ENCODE measurements around the gene LOXL3. TPM values are rescaled to one million over a fixed set of nuclear protein-coding genes. Genes with fewer than 3 reads are reported as not detected.

The LOXL3 gene
- polyA plus RNA-seq, 1 of the 3 experiments (the other 2 are of a cell fraction) = 47.9 TPM

DNA sequence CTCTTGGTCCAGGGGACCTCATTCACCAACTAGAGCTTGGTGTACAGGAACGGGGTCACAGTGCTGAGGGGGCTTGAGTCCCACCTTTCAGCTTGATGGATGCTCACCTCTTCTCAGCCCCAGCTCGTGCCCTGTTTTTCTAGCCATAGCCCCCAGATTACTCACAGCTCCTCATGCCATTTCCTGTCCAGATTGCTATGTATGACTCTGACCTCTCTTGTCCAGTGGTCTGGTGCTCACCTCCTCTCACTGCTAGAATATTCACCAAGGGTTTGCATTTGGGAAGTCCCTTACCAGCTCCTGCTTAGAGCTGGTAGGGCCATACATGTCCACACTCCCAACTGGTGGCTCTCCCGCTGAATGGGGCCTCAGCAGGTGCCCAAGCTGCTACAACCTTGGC is 60.2 kb downstream of the LOXL3 start:
- POLR2A ChIA-PET = interaction anchor here (0.7 to 1.7 kb wide), 2 partner anchors 11 to 14 kb away, joined by 3 to 9 read pairs; partner anchors contain the start of gene PCGF1
- CTCF ChIA-PET = interaction anchor here (0.9 to 4.6 kb wide), 4 partner anchors 11 to 24 kb away, joined by 3 to 32 read pairs (median 4); partner anchors contain the start of genes CCDC142 and TTC31
- 90% methylated on average over 3 of the region's 3 CpGs for WGBS (ENCODE audit: low lambda C conversion rate)
- Histone ChIP-seq H3K9ac (no peak overlapping the region), H3K9me3 (no peaks in the 10 kb centered on the region), H3K79me2 (ENCODE audit: insufficient read depth) (no peaks in the 10 kb centered on the region), H3K9me2 (no peaks in the 10 kb centered on the region), H3K4me3 (ENCODE audit: low read depth in 2 of 2, low read length in 1 of 2) (no peak overlapping the region), H3K36me3 (replicated peaks in 1 of 2; ENCODE audit: control insufficient read depth in 1 of 2, insufficient read depth in 2 of 2, low read length in 1 of 2) (peaks cover 0 to 46% of the 10 kb centered on the region in 2 experiments), H3K4me1 (ENCODE audit: control insufficient read depth in 1 of 2, insufficient read depth in 2 of 2, low read depth in 1 of 2, low read length in 1 of 2) (no peaks in the 10 kb centered on the region; a peak in 1 of 4 replicates), H4K20me1 (ENCODE audit: insufficient read depth) (no peaks in the 10 kb centered on the region), H3K27ac (ENCODE audit: low read depth in 2 of 2, low read length in 1 of 2) (no peak overlapping the region), H3F3A (replicated peaks; ENCODE audit: insufficient read depth) (peaks cover 3% of the 10 kb centered on the region), H2AFZ (ENCODE audit: low read depth) (no peak overlapping the region), H3K4me2 (no peak overlapping the region), H3K27me3 (ENCODE audit: insufficient read depth) (no peaks in the 10 kb centered on the region)
- DNase-seq = no peak
- TF ChIP-seq USF2 (IDR thresholded peaks at IDR 0.05; ENCODE audit: borderline replicate concordance, low read depth, low read length) (no peak), NRF1 (IDR thresholded peaks at IDR 0.05; ENCODE audit: low read depth, low read length) (no peak), FOXM1 (IDR thresholded peaks at IDR 0.05; ENCODE audit: low read depth) (no peak), NFIC (IDR thresholded peaks at IDR 0.05; ENCODE audit: borderline replicate concordance) (no peak), FOSL2 (IDR thresholded peaks at IDR 0.05; ENCODE audit: borderline replicate concordance, low read depth) (no peak), RXRA (IDR thresholded peaks at IDR 0.05; ENCODE audit: borderline replicate concordance, low read depth) (no peak), CHD2 (IDR thresholded peaks at IDR 0.05; ENCODE audit: low read length, partially characterized antibody) (no peak), EZH2phosphoT487 (IDR thresholded peaks at IDR 0.05; ENCODE audit: borderline replicate concordance, low read depth) (no peak), ELF1 (IDR thresholded peaks at IDR 0.05) (no peak)

GRCh38 chr2:74491648-74492544 is 61.8 kb downstream of the LOXL3 start:
- TF ChIP-seq, protein P1, sequence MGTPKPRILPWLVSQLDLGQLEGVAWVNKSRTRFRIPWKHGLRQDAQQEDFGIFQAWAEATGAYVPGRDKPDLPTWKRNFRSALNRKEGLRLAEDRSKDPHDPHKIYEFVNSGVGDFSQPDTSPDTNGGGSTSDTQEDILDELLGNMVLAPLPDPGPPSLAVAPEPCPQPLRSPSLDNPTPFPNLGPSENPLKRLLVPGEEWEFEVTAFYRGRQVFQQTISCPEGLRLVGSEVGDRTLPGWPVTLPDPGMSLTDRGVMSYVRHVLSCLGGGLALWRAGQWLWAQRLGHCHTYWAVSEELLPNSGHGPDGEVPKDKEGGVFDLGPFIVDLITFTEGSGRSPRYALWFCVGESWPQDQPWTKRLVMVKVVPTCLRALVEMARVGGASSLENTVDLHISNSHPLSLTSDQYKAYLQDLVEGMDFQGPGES (IDR thresholded peaks at IDR 0.05; ENCODE audit: low read depth, low read length) = no peak
- H4K20me1 ChIP-seq (ENCODE audit: insufficient read depth) = no peaks in the 10 kb centered on the region
- H3K27ac ChIP-seq (ENCODE audit: low read depth in 2 of 2, low read length in 1 of 2) = no peak overlapping the region
- ChIA-PET CTCF (interaction anchor here (0.6 to 1.6 kb wide), 3 partner anchors 17 to 96 kb away, joined by 3 to 6 read pairs (median 4); no protein-coding TSS in a partner anchor), POLR2A (interaction anchor here (0.5 to 1.7 kb wide), 5 partner anchors 9 to 22 kb away, joined by 3 to 9 read pairs (median 4); partner anchors contain the start of genes PCGF1 and TLX2)
- no peak overlapping the region for H3K9ac ChIP-seq
- H3K4me3 ChIP-seq (ENCODE audit: low read depth in 2 of 2, low read length in 1 of 2) = no peak overlapping the region
- WGBS (ENCODE audit: low lambda C conversion rate) = 90% methylated on average over 9 of the region's 12 CpGs
- no peaks in the 10 kb centered on the region for H3K27me3 ChIP-seq (ENCODE audit: insufficient read depth)
- no peaks in the 10 kb centered on the region for H3K4me1 ChIP-seq (ENCODE audit: control insufficient read depth in 1 of 2, insufficient read depth in 2 of 2, low read depth in 1 of 2, low read length in 1 of 2)
- DNase-seq = no peak
- no peaks in the 10 kb centered on the region for H3K9me3 ChIP-seq
- H3K79me2 ChIP-seq (ENCODE audit: insufficient read depth) = peaks cover 2% of the 10 kb centered on the region; the same call in 1 of the 2 replicates
- H3K36me3 ChIP-seq (replicated peaks in 1 of 2; ENCODE audit: control insufficient read depth in 1 of 2, insufficient read depth in 2 of 2, low read length in 1 of 2) = peaks cover 0 to 46% of the 10 kb centered on the region in 2 experiments
- H3F3A ChIP-seq (replicated peaks; ENCODE audit: insufficient read depth) = peaks cover 3% of the 10 kb centered on the region
- no peaks in the 10 kb centered on the region for H3K9me2 ChIP-seq
- H2AFZ ChIP-seq (ENCODE audit: low read depth) = no peak overlapping the region
- no peak overlapping the region for H3K4me2 ChIP-seq
